Measurements from ENCODE around the gene OTUD5. TPM values are rescaled to one million over a fixed set of nuclear protein-coding genes. Genes with fewer than 3 reads are reported as not detected.
"Not testable (repeated sequence)": the region's sequence is repeated elsewhere in the genome, so short reads cannot be mapped to it uniquely, and the experiment has no call there.

OTUD5 gene
- polyA plus RNA-seq, 3 donors = 8.4 to 75.0 (median 12.4) TPM

DNA sequence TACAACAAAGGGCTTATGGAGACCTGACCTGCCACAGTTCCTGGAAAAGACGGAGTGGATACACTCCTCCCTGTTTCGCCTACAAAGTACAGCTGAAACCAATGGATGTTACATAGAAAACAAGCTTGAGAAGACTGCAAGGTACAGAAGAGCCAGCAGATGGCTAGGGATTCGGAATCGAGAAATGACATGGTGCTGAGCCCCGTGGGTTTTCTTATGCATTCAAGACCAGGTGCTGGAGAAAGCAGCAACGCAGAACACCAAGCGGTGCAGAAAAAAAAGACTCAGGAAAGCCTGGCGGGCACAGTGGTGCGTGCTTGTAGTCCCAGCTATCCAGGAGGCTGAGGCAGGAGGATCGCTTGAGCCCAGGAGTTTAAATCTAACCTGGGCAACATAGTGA lies 73.7 kb downstream of the OTUD5 start:
- no peak for TF ChIP-seq CTCF (IDR thresholded peaks at IDR 0.05)
- Histone ChIP-seq H3K4me3 (replicated peaks in 1 of 3; ENCODE audit: low read depth in 2 of 3, low read length in 3 of 3) (no peak overlapping the region), H3K4me1 (ENCODE audit: control insufficient read depth in 1 of 2, insufficient read depth in 2 of 2, low read length in 2 of 2) (no peaks in the 10 kb centered on the region), H3K9me3 (replicated peaks in 1 of 2; ENCODE audit: control insufficient read depth in 1 of 2, insufficient read depth in 1 of 2, low read length in 2 of 2) (no peaks in the 10 kb centered on the region), H3K36me3 (replicated peaks in 1 of 2; ENCODE audit: control insufficient read depth in 1 of 2, insufficient read depth in 2 of 2, low read length in 2 of 2) (no peaks in the 10 kb centered on the region), H4K20me1 (ENCODE audit: insufficient read depth, low read length) (no peaks in the 10 kb centered on the region), H3K9ac (ENCODE audit: insufficient read depth, low read length, poor library complexity, severe bottlenecking) (no peak overlapping the region), H3K27ac (ENCODE audit: low read depth in 1 of 2, low read length in 2 of 2) (no peak overlapping the region), H3K27me3 (ENCODE audit: control insufficient read depth in 2 of 2, insufficient read depth in 2 of 2, low read length in 2 of 2) (no peaks in the 10 kb centered on the region), H2AFZ (ENCODE audit: insufficient read depth, low read depth, low read length, poor library complexity, severe bottlenecking) (no peak overlapping the region), H3K4me2 (replicated peaks; ENCODE audit: extremely low read depth, low read length, poor library complexity, severe bottlenecking) (no peak overlapping the region), H3K79me2 (ENCODE audit: insufficient read depth, low read length) (no peaks in the 10 kb centered on the region)
- Mint-ChIP-seq H3K27me3 (ENCODE audit: low read depth in 3 of 3) (peaks cover 2 to 11% (median 8%) of the 10 kb centered on the region in 3 donors), H3K27ac (no peak overlapping the region), H3K9me3 (peaks cover 0 to 7% (median 0%) of the 10 kb centered on the region in 7 donors), H3K4me3 (no peak overlapping the region), H3K36me3 (no peaks in the 10 kb centered on the region), H3K4me1 (no peaks in the 10 kb centered on the region)
- intact Hi-C loops (cut with micrococcal nuclease) = no loop called here
- WGBS (ENCODE audit: insufficient coverage) = 67% methylated on average over 5 of the region's 10 CpGs
- DNase-seq = no peak

GRCh38 chrX:48876944-48877343 lies 80.5 kb downstream of the OTUD5 start:
- H3K9me3 Mint-ChIP-seq; H3K9ac ChIP-seq (ENCODE audit: insufficient read depth, low read length, poor library complexity, severe bottlenecking); H3K4me2 ChIP-seq (replicated peaks; ENCODE audit: extremely low read depth, low read length, poor library complexity, severe bottlenecking); H3K36me3 Mint-ChIP-seq; H3K4me1 Mint-ChIP-seq; H3K27ac Mint-ChIP-seq; H3K27me3 ChIP-seq (ENCODE audit: control insufficient read depth in 2 of 2, insufficient read depth in 2 of 2, low read length in 2 of 2); H2AFZ ChIP-seq (ENCODE audit: insufficient read depth, low read depth, low read length, poor library complexity, severe bottlenecking); intact Hi-C loops (cut with micrococcal nuclease); DNase-seq; H3K4me3 ChIP-seq (replicated peaks in 1 of 3; ENCODE audit: low read depth in 2 of 3, low read length in 3 of 3); H4K20me1 ChIP-seq (ENCODE audit: insufficient read depth, low read length); H3K4me1 ChIP-seq (ENCODE audit: control insufficient read depth in 1 of 2, insufficient read depth in 2 of 2, low read length in 2 of 2); H3K36me3 ChIP-seq (replicated peaks in 1 of 2; ENCODE audit: control insufficient read depth in 1 of 2, insufficient read depth in 2 of 2, low read length in 2 of 2); H3K4me3 Mint-ChIP-seq; H3K27ac ChIP-seq (ENCODE audit: low read depth in 1 of 2, low read length in 2 of 2); H3K9me3 ChIP-seq (replicated peaks in 1 of 2; ENCODE audit: control insufficient read depth in 1 of 2, insufficient read depth in 1 of 2, low read length in 2 of 2); H3K79me2 ChIP-seq (ENCODE audit: insufficient read depth, low read length): not testable (repeated sequence)
- peaks cover 4 to 11% (median 9%) of the 10 kb centered on the region in 3 donors for H3K27me3 Mint-ChIP-seq (ENCODE audit: low read depth in 3 of 3)
- WGBS (ENCODE audit: insufficient coverage) = no CpG with 5 or more reads among the region's 4 CpGs

Small RNAs within 50 kb of the gene (small RNA-seq; reads per million reads assigned to genes)
- gene RNU6-722P (ENCODE audit: insufficient read length, low read depth) = not detected

Other genes with a start within 250 kb of the OTUD5 start
- gene GLOD5, start 195.9 kb downstream of the OTUD5 start, polyA plus RNA-seq = not detected
- gene GATA1, start 171.0 kb downstream of the OTUD5 start, polyA plus RNA-seq = not detected
- gene HDAC6, start 155.5 kb downstream of the OTUD5 start, polyA plus RNA-seq = 10 to 100 TPM; 12.7 to 67.0 (median 19.7) TPM
- gene ERAS, start 131.1 kb downstream of the OTUD5 start, polyA plus RNA-seq = under 1 TPM in 1 of 3 donors, not detected in 2; 0.13 TPM
- not detected for gene PCSK1N, start 122.0 kb downstream of the OTUD5 start, polyA plus RNA-seq
- gene TIMM17B, start 59.8 kb downstream of the OTUD5 start, polyA plus RNA-seq = 10 to 100 TPM; 52.2 to 86.9 (median 86.8) TPM
- gene PQBP1, start 59.7 kb downstream of the OTUD5 start, polyA plus RNA-seq = 100 to 1,000 TPM in 1 of 3 donors, 10 to 100 TPM in 2; 71.7 to 129 (median 78.3) TPM
- gene SLC35A2, start 46.0 kb downstream of the OTUD5 start, polyA plus RNA-seq = 10 to 100 TPM; 14.3 to 21.6 (median 18.4) TPM
- 10 to 100 TPM in 1 of 3 donors, 1 to 10 TPM in 2; 6.7 to 39.4 (median 9.9) TPM for gene PIM2, start 38.6 kb downstream of the OTUD5 start, polyA plus RNA-seq
- gene KCND1, start 14.2 kb upstream of the OTUD5 start, polyA plus RNA-seq = 1 to 10 TPM in 1 of 3 donors, not detected in 2; 4.9 TPM
- 100 to 1,000 TPM in 1 of 3 donors, 10 to 100 TPM in 1, 1 to 10 TPM in 1; 3.8 to 103 (median 10.7) TPM for gene GRIPAP1, start 44.7 kb upstream of the OTUD5 start, polyA plus RNA-seq
- gene TFE3, start 85.8 kb upstream of the OTUD5 start, polyA plus RNA-seq = 10 to 100 TPM; 12.8 to 41.2 (median 22.0) TPM
- under 1 TPM in 2 of 3 donors, not detected in 1; 0.11 to 0.89 TPM for gene CCDC120, start 101.4 kb upstream of the OTUD5 start, polyA plus RNA-seq
- 1 to 10 TPM; 4.1 to 7.9 (median 5.5) TPM for gene PRAF2, start 116.4 kb upstream of the OTUD5 start, polyA plus RNA-seq
- 100 to 1,000 TPM in 1 of 3 donors, 10 to 100 TPM in 2; 83.1 to 207 (median 83.8) TPM for gene WDR45, start 122.3 kb upstream of the OTUD5 start, polyA plus RNA-seq
- 10 to 100 TPM; 14.3 to 23.1 (median 18.1) TPM for gene GPKOW, start 166.1 kb upstream of the OTUD5 start, polyA plus RNA-seq
- 1 to 10 TPM; 1.1 to 2.0 (median 1.5) TPM for gene MAGIX, start 205.2 kb upstream of the OTUD5 start, polyA plus RNA-seq
- gene PLP2, start 214.3 kb upstream of the OTUD5 start, polyA plus RNA-seq = 100 to 1,000 TPM; 280 to 374 (median 330) TPM
- gene PRICKLE3, start 228.8 kb upstream of the OTUD5 start, polyA plus RNA-seq = 10 to 100 TPM in 1 of 3 donors, 1 to 10 TPM in 2; 4.4 to 22.3 (median 5.4) TPM
- under 1 TPM; 0.27 to 0.69 (median 0.68) TPM for gene SYP, start 242.6 kb upstream of the OTUD5 start, polyA plus RNA-seq

Measured in CD14-positive monocyte (primary cell).